Peyer's patch (tissue), 4 donors: ENCODE measurements around the gene GSTM4.
"Not testable (repeated sequence)": the region's sequence is repeated elsewhere in the genome, so short reads cannot be mapped to it uniquely, and the experiment has no call there.

Experiments used
- CTCF ChIP-seq, 6 experiments: fragments of 450-650 bp in 4 of 6; fragments of 200-600 bp in 2 of 6; sonication (generic) in 1 of 6; IDR thresholded peaks; one replicate each; pipeline ENCODE4 v1.5.1; 2017 to 2019; ENCODE audit warnings: antibody characterized with exemption in 6 of 6, mild to moderate bottlenecking in 3 of 6, moderate library complexity in 1 of 6
- POLR2A ChIP-seq, 2 donors: fragments of 450-650 bp; IDR thresholded peaks; one replicate each; pipeline ENCODE4 v1.5.1; 2017; ENCODE audit warnings: antibody characterized with exemption in 2 of 2, mild to moderate bottlenecking in 2 of 2, moderate library complexity in 2 of 2

- TF ChIP-seq CTCF, POLR2A (IDR thresholded peaks at IDR 0.05): not testable (repeated sequence)
These were observed 22.7 kb downstream of the GSTM4 start for GRCh38 chr1:109678637-109679036.
